Measurements from ENCODE around the gene EMC10.

Gene EMC10

DNA sequence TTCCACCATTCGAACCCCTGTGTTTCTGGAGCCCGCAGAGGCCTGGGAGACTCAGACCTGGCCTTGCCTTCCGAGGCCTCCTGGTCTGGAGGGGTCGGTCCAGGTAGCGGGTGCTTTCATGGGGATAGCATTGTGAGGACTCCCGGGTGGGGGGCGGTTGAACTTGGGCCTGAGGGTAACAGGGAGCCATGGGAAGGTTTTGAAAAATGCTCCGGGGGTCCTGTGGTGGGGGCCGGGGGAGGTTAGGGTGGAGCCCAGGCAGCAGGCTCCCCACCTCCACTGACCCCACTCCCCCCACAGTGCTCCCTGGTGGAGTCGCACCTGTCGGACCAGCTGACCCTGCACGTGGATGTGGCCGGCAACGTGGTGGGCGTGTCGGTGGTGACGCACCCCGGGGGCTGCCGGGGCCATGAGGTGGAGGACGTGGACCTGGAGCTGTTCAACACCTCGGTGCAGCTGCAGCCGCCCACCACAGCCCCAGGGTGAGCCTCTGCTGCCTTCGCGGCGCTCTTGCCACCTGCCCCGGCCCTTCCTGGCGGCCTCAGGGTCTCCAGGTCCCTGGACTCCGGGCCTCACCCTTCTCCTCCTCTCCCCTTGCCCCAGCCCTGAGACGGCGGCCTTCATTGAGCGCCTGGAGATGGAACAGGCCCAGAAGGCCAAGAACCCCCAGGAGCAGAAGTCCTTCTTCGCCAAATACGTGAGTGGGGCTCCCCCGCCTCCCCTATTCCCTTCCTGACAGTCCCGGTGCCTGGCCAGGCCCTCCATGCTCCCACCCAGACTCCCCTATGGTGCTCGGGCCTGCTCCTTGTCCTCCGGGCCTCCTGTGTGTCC is 4.2 kb downstream of the EMC10 start:
- DNase-seq, result no peak

DNA sequence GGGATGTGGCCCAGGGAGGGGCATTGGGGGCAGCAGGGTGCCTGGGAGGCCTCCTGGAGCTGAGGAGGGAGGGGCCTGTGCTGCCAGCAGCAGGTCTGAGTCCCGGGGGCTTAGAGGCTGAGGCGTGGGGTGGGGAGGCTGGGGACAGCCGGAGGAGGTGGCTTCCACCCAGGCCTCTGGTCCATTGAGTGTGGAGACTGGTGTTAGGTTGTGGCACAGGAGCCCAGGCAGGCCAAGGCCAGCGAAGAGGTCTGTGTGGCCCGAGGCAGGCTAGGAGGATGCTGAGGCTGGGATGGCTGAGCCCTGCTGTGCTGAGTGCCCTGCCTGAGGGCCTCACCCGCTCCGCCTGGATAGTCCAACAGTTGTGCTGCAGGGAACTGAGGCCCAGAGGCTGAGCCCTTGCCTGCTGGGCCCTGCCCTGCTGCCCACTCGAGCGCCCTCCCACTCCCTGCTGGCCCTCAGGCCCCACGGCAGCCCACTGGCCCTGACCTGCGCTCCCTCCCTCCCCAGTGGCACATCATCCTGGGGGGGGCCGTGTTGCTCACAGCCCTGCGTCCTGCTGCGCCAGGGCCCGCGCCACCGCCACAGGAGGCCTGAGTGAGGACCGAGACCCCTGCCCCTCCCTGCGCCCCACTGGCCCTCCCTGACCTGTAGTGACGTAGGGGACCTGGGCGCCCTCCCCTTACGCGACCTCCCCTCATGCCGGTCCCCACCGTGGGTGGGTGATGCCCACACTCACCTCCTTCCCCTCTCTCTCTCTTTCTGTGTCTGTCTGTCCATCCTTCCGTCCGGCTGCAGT is 5.2 kb downstream of the EMC10 start:
- no peak for DNase-seq

DNA sequence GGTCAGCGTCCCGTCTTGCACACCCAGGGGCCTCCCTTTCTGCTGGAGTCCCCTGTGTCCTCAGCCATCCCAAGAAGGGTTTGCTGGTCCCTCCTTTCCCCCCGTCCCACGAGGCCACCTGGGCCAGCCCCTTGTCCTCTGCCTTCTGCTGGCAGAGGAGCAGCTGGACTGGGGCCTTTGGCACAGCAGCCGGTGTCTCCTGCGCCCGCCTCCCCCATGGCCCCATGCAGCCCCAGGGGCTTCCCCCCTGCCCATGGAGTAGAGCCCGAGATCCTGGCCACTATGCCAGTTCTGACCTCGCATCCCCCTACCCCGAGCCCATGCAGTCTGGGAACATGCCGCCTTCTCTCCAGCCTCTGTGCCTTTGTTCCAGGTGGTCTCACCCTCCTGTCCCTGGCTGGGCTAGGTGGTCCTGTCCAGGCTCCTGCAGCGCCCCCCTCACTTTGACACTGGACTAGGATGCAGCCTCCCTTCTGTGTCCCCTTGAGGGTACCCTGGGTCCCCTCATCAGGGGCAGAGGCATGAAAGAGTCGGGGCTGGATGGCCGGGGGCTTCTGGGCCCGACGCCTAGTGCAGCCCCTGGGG is 6.1 kb downstream of the EMC10 start:
- DNase-seq, result no peak

DNA sequence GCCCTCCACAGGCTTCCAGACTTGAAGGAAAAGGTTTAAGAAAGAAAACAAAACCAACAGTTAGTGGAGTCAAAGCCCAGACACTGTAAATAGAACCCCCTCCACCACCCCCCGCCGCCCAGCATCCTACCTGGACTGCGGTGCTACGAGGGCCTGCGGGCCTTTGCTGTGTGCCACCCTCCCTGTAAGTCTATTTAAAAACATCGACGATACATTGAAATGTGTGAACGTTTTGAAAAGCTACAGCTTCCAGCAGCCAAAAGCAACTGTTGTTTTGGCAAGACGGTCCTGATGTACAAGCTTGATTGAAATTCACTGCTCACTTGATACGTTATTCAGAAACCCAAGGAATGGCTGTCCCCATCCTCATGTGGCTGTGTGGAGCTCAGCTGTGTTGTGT is 6.6 kb downstream of the EMC10 start:
- no peak for DNase-seq

DNA sequence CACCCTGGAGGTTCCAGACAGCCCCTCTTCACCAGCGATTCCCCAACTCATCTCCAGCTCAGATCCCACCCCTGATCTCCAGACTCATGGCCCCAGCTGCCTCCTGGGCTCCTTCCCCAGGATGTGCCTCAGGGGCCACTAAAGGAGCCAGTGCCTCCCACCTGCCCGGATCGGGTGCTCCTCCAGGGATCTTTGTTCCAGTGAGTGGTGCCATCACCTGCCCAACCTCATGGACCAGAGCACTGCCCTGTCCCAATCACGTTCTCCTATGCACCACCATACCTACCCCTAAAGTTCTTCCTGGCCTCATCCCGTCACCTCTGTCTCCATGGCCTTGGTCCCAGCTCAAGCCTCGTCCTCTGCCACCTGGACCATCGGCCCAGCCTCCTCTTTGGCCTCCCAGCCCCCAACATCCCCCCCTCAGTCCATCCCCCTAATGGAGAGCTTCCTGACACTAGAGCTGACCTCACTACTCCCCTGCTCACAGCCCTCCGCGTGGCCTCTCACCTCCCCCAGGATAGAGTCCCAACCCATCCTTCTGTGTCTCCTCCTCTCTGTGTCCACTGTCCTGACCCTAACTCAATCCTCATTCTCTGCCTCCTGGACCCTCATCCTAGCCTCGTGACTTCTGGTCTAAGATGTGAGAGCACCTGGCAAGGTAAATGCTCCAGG is 9.1 kb downstream of the EMC10 start:
- DNase-seq, result no peak

DNA sequence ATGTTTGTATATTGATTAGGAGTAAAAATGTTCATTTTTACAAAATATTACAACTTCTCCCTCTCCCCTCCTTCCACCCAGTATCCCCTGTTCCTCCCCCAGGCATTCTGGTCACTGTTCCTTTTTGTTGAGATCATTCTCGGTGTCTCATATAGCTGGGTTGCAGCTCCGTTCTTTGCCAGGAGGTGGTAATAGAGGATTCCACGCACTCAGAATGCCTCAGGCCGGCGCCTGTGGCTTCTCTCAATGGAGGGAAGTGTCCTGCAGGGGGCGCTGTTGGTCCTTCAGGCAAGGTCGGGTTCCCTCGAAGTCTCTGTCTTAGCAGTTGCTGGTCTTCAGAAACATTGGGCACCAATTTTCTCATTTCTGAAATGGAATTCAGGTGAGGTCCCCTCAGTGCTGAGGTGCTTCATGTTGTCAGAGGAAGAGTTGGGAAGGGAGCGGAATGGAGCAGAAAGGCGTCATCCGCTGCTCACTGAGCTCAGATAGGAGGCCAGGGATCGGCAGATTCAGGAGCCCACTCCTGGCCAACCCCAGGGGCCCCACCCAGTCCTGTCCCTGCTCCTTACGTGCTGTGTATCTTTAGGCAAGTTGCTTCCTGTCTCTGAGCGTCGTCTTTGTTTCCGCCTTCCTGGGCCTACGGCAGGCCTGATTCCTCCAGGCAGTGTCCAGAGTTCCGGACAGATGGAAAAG is 10.7 kb downstream of the EMC10 start:
- peak; percentile 59 for DNase-seq

DNA sequence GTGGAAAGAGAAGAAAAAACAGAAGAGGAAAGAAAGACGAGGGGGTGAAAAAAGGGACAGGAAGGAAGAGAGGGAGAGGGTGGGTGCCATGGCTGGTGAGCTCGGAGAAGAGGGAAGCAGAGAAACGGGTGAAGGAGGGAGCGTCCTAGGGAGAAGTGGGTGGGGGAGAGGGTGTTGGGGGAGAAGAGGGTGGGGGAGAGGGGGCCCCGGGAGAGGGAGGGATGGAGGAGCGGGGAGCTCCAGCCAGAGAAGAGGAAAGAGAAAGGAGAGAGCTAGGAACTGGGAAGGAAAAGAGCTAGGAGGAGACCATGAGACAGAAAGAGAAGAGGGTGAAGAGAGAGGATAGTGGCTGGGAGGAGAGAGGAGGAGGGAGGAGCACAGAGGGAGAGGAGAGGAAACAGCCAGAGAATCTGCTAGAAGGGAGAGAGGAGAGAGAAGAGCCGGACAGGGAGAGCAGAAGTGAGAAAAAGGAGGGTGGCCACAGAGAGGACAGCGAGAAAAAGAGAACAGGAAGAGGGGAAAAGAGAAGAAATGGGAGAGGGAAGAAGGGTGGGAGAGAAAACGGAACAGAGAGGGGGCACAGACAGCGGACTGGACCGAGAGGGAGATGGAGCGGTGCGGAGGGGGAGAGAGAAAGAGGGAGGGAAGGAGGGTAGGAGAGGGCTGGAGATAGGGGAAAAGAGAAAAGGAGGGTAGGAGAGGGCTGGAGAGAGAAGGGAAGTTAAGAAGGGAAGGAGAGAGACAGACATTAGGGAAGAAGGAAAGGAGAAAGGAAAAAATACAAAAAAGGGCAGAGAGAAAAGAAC is 12.3 kb downstream of the EMC10 start:
- DNase-seq, result no peak

DNA sequence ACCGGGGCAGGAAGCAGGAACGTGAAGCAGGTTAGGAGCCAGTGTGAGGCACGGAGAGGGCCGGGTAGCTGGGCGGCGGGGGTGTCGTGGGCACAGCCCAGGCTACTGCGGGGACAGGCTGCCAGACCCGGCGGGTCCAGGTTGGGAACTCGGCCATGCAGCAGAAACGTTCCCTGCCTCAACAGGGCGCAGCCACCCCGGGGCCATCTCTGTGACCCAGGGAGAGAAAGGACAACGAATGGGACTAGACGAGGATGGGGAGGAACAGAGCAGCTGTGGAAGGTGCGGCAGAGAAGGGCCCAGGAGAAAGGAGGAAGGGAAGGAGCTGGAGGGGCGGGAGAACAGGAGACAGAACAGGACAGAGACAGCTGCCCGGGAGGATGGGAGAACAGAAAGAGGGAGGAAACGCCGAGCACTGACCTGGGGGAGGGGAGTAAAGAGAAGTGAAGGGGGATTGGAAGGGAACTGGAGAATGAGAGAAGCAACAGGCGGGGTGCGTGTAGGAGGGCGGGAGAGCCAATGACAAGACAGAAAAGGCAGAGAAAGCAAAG is 13.2 kb downstream of the EMC10 start:
- no peak for DNase-seq

DNA sequence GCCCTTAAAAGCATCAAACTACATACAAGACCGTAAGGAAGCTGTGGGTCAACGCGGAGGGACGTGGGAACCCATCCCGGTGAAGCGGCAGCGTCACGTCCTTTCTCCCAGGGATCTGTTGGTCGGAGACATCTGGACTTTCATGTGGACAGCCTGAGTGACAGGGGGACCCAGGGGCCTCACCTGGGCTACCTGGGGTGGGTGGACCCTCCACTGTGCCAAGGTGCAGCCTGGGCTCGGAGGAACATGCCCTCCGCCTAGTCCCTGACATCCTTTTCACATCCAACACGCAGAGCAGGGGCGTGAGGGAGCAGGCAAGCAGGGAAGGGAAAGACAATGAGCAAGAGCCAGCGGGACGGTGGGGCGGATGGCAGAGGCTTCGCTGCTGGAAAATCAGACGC is 14.1 kb downstream of the EMC10 start:
- no peak for DNase-seq

DNA sequence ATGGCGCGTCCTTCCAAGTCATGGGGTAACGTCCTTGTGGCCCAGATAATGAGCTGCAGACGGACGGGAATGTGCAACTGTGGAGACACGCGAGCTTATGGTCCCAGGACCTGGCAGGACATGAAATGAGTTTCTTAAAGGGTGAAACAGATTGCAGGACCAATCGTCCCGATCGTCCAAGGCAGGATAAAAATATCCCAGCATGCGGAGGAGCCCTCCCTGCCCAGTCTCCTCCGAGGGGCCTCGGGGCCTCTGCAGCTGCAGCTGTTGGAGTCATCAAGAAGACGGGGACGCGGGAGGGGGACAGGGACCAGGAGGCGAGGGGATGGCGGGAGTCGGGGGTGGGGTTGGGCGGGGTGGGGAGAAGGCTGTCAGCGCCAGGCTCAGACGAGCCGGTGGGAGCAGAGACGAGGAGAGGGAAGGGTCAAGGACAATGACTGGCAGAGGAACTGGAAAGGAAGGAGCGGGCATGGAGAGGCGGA is 14.7 kb downstream of the EMC10 start:
- no peak for DNase-seq

DNA sequence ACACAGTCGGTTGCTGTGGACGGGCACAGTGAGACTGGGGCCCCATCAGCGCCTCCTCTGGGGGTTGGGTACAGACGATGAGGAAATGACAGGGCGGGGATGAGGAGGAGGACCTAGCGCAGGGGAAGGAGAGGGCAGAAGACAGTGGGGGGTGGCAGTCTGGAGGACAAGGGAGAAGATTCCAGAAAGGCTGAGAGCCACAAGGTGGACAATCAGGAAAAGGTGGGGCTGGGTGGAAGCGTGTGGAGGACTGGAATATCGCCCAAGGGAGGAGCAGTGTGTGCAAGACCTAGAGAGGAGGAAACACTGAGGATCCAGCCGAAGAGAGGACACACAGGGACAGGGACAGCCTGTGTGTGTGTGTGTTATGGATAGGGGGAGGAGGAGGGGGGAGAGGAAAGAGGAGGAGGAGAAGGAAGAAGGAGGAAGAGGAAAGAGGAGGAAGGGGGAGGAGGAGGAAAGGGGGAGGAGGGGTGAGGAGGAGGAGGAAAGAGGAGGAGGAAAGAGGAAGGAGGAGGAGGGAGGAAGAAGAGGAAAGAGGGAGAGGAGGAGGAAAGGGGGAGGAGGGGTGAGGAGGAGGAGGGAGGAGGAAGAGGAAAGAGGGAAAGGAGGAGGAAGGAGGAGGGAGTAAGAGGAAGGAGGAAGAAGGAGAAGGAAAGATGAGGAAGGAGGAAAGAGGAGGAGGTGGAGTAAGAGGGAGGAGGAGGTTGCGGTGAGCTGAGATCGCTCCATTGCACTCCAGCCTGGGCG is 16.2 kb downstream of the EMC10 start:
- DNase-seq, result no peak

DNA sequence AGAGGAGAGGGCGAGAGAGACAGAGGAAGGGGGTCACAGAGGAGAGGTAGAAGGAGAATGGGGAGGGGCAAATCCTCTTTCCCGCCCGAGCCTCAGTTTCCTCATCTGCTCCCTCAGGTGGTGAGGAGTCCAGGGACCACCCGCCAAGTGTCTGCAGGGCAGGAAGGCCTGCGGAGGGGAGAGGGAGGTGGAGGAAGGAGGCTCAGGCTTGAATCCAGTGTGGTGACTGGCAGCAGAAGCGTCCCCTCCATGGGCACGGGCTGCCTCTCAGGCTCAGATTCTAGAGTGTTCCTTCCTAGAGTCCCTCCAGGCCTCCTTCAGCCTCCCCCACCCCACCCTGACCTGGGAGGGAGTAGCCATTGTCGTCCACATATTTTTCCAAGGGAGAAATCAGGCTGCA is 16.9 kb downstream of the EMC10 start:
- no peak for DNase-seq

DNA sequence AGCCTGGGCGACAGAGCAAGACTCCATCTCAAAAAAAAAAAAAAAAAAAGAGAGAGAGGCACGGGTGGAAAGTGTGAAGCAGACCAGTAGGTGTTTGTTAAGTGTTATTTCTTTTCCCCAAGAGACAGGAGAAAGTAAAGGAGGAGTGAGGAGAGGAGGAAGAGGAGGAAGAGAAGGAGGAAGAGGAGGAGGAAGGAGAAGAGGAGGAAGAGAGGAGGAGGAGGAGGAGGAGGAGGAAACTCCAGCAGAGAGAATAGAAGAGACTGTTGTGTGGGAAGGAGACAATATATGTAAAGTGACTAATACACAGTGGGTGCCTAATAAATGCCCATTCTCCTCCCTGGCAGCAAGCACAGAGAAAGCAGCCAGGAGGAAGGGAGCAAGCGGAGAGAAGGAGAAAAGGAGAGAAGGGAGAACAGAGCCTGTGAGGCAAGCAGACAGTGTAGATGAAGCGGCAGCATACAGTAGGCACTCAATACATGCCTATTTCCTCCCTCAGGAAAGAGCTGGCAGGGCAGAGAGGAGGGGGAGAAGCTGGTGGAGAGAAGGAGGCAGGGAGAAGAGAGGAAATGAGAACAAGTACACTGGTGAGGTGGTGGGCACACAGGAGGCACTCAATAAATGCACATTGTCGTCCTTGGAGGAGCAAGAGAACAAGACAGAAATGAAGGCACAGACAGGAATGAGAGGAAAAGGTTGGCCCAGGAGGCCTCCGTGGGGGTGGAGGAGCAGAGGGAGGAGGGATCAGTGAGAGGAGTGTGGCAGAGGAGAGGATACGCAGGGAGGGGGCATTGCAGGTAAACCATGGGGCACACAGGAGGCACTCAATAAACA is 18.1 kb downstream of the EMC10 start:
- no peak for DNase-seq

DNA sequence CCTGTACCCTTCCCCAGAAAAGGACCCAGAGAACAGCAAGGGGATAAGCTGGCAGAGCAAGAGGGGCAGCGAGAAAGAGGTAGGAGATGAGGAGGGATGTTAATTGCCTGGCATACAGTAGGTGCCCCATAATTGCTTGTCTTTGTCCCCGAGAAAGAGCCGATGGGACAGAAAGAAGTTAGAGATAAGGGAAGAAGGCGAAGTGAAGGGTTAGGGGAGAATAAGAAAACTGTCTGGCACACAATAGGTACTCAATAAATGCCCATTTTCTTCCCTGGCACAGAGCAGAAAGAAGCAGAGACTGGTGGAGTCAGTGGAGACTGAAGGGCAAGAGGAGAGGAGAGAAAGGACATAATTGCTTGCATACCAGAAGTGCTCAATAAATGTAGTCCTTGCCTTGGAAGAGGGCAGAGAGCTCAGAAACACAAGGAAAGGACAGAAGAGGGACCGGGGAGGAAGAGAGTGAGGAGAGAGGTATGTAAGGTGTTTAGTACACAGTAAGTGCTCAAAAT is 18.8 kb downstream of the EMC10 start:
- no peak for DNase-seq

DNA sequence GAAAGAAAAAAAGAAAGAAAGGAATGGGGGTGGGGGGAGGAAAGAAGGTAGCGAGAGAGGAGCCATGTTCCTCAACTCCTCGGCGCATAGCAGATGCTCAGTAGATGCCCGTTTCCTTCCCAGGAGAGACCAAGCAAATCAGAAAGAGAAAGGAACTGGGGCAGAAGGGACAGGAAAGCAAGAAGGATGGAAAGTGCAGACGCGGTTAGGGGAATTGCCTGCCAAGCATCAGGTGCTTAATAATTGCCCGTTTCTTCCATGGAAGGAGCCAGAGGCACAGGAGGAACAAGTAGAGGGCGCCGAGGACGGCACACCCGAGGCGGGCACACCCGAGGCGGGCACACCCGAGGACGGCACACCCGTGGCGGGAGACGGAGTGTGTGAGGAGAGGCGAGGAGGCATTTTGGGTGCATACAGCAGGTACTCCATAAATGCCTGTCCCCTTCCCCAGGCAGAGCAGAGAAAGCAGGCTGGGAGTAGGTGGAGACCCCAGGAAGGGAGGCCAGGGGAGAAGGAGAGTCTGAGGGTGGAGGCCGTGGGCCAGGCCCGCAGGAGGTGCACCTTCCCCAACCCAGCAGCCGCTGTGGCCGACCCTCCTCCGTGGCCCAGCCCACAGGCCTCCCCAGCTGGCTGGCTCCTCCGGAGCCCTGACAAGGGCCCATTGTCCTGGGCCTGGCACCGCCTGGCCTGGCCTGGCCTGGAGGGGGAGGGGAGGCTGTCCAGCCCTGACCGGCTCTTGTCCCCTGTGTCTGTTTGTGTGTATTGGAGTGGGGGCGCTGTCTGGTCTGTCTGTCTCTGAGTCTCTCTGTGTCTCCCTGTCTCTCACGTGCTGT is 20.1 kb downstream of the EMC10 start:
- DNase-seq, result no peak

DNA sequence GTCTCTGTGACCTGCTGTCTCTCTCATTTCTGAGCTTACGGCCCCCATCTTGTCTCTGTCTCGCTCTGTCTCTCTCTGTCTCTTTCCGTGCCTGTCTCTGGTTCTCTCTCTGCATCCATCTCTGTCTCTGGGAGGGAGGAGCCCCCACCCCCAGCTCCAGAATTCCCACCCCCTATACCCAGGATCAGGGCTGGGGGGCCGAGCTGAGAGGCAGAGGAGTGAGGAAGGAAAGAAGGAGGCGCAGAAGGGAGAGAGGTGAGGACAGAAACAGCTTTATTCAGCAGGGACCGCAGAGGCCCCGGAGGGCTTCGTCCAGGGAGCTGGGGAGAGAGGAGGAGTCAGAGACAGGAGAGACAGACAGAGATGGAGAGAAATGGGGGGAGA is 20.7 kb downstream of the EMC10 start:
- no peak for DNase-seq

DNA sequence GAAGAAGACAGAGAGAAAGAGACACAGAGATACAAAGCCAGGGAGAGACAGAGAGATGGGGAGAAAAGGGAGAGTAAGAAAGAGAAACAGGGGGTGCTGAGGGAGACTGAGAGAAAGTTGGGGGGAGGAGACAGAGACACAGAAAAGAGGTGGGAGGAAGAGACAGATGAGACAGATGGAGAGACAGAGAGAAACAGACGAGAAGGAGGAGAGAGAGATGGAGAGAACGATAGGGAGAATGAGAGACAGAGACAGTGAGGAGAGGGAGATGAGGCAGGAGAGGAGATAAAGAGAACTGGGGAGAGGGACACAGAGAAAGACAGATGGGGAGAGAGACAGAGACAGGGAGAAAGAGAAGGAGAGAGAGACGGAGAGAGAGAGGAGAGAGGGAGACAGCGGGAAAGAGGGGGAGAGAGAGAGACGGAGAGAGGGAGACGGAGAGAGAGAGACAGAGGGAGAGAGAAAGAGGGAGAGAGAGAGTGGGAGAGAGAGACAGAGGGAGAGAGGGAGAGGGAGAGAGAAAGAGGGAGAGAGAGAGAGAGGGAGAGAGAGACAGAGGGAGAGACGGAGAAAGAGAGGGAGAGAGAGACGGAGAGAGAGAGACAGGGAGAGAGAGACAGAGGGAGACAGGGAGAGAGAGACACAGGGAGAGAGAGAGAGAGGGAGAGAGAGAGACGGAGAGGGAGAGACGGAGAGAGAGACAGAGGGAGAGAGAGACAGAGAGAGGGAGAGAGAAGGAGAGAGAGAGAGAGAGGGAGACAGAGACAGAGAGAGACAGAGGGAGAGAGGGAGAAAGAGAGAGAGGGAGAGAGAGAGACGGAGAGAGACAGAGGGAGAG is 22.1 kb downstream of the EMC10 start:
- DNase-seq, result no peak
